Parathyroid adenoma (tissue), 2 donors: ENCODE results near the gene MAGI2.

Experiments used
- H2AFZ ChIP-seq: fragments of 300-600 bp; sonication (generic); one replicate; pipeline ENCODE4 v1.7.0; 2017; ENCODE audit warnings: antibody characterized with exemption, mild to moderate bottlenecking
- H3K27ac ChIP-seq: fragments of 300-600 bp; sonication (generic); one replicate; pipeline ENCODE4 v1.7.0; 2017
- H3K27me3 ChIP-seq: fragments of 300-600 bp; sonication (generic); one replicate; pipeline ENCODE4 v1.7.0; 2017; ENCODE audit warnings: low read length; ENCODE audit not compliant: control insufficient read depth, insufficient read depth
- H3K36me3 ChIP-seq: fragments of 300-600 bp; sonication (generic); one replicate; pipeline ENCODE4 v1.7.0; 2017; ENCODE audit warnings: low read length; ENCODE audit not compliant: control insufficient read depth, insufficient read depth
- H3K4me1 ChIP-seq: fragments of 300-600 bp; sonication (generic); one replicate; pipeline ENCODE4 v1.7.0; 2017; ENCODE audit warnings: control low read depth
- H3K4me2 ChIP-seq: fragments of 300-600 bp; sonication (generic); one replicate; pipeline ENCODE4 v1.7.0; 2017; ENCODE audit warnings: low read length
- H3K4me3 ChIP-seq: fragments of 300-600 bp; sonication (generic); one replicate; pipeline ENCODE4 v1.7.0; 2017; ENCODE audit warnings: low read depth, low read length
- H3K79me2 ChIP-seq: fragments of 300-600 bp; sonication (generic); one replicate; pipeline ENCODE4 v1.7.0; 2017; ENCODE audit warnings: control low read depth
- H3K9ac ChIP-seq: fragments of 300-600 bp; sonication (generic); one replicate; pipeline ENCODE4 v1.7.0; 2017; ENCODE audit warnings: mild to moderate bottlenecking
- H3K9me3 ChIP-seq: fragments of 300-600 bp; sonication (generic); one replicate; pipeline ENCODE4 v1.7.0; 2017; ENCODE audit warnings: low read length; ENCODE audit not compliant: control insufficient read depth
- TF ChIP-seq, protein P1 (sequence below): fragments of 300-600 bp; sonication (generic); IDR thresholded peaks from one replicate; pipeline ENCODE4 v1.7.0; 2017; ENCODE audit warnings: antibody characterized with exemption, mild to moderate bottlenecking
- donor health status: primary hyperparathyroidism.

Gene MAGI2

GRCh38 chr7:78184299-78184698 is 1269.2 kb downstream of the MAGI2 start:
- TF ChIP-seq, protein P1, sequence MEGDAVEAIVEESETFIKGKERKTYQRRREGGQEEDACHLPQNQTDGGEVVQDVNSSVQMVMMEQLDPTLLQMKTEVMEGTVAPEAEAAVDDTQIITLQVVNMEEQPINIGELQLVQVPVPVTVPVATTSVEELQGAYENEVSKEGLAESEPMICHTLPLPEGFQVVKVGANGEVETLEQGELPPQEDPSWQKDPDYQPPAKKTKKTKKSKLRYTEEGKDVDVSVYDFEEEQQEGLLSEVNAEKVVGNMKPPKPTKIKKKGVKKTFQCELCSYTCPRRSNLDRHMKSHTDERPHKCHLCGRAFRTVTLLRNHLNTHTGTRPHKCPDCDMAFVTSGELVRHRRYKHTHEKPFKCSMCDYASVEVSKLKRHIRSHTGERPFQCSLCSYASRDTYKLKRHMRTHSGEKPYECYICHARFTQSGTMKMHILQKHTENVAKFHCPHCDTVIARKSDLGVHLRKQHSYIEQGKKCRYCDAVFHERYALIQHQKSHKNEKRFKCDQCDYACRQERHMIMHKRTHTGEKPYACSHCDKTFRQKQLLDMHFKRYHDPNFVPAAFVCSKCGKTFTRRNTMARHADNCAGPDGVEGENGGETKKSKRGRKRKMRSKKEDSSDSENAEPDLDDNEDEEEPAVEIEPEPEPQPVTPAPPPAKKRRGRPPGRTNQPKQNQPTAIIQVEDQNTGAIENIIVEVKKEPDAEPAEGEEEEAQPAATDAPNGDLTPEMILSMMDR, result no peak
- Histone ChIP-seq H3K79me2 (no peaks in the 10 kb centered on the region), H3K9me3 (no peaks in the 10 kb centered on the region), H3K4me1 (no peaks in the 10 kb centered on the region), H3K9ac (no peak overlapping the region), H3K27ac (no peak overlapping the region), H3K4me3 (no peak overlapping the region), H3K4me2 (no peak overlapping the region), H2AFZ (no peak overlapping the region), H3K36me3 (no peaks in the 10 kb centered on the region), H3K27me3 (no peaks in the 10 kb centered on the region)

GRCh38 chr7:78179827-78180477 is 1273.5 kb downstream of the MAGI2 start:
- Histone ChIP-seq H3K36me3 (no peaks in the 10 kb centered on the region), H3K27me3 (no peaks in the 10 kb centered on the region), H2AFZ (no peak overlapping the region), H3K4me1 (no peaks in the 10 kb centered on the region), H3K79me2 (no peaks in the 10 kb centered on the region), H3K4me2 (no peak overlapping the region), H3K9ac (no peak overlapping the region), H3K4me3 (no peak overlapping the region), H3K27ac (no peak overlapping the region), H3K9me3 (no peaks in the 10 kb centered on the region)
- TF ChIP-seq, protein P1, result no peak

DNA sequence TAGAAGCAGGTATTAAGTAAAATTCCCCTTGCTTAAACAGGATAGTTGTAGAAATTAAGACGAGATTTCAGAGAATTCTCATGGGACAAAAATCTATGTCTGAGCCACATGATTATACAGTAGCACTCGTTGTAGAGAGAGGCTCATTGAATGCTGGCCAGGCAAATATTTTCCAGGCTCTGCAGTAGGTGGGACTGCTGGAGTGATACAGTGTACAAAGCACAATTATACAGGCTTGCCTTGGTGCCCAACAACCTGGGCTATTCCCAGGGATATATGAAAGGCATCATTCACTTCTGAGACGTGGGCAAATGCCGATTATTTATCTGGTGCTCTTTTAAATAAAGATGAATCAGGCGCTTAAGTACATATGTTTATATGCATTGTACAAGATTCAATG is 1274.3 kb downstream of the MAGI2 start:
- H3K9ac ChIP-seq, result no peak overlapping the region
- H3K9me3 ChIP-seq, result no peaks in the 10 kb centered on the region
- no peak overlapping the region for H3K4me2 ChIP-seq
- H3K27me3 ChIP-seq, result no peaks in the 10 kb centered on the region
- H3K4me1 ChIP-seq, result no peaks in the 10 kb centered on the region
- TF ChIP-seq, protein P1, result no peak
- no peak overlapping the region for H3K4me3 ChIP-seq
- H3K36me3 ChIP-seq, result no peaks in the 10 kb centered on the region
- H3K27ac ChIP-seq, result no peak overlapping the region
- H2AFZ ChIP-seq, result no peak overlapping the region
- no peaks in the 10 kb centered on the region for H3K79me2 ChIP-seq

DNA sequence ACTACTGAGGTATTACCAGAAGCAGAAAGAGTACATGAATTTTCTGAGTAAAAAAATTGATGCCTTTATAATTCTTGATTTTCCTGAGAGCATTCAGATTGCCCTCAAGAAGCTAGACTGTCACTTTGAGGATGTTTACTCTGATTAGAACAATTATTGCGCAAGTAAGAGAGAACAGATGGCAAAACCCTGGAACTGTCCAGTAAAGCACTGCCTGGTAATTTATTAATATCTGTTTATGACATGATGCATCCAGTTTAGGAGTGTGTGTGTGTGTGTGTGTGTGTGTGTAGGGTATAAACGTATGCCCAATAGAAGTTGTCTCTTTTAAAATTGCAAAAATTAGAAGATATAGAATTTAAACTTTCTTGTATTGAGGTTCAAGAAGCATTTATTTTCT is 1275.1 kb downstream of the MAGI2 start:
- Histone ChIP-seq H3K4me3 (no peak overlapping the region), H3K9me3 (no peaks in the 10 kb centered on the region), H2AFZ (no peak overlapping the region), H3K4me2 (no peak overlapping the region), H3K4me1 (no peaks in the 10 kb centered on the region), H3K9ac (no peak overlapping the region), H3K79me2 (no peaks in the 10 kb centered on the region), H3K27ac (no peak overlapping the region), H3K36me3 (no peaks in the 10 kb centered on the region), H3K27me3 (no peaks in the 10 kb centered on the region)
- TF ChIP-seq, protein P1, result no peak

- H3K9ac ChIP-seq, result no peak overlapping the region
- no peak overlapping the region for H3K4me2 ChIP-seq
- TF ChIP-seq, protein P1, result no peak
- H3K4me3 ChIP-seq, result no peak overlapping the region
- no peaks in the 10 kb centered on the region for H3K9me3 ChIP-seq
- no peak overlapping the region for H2AFZ ChIP-seq
- no peak overlapping the region for H3K27ac ChIP-seq
- H3K36me3 ChIP-seq, result no peaks in the 10 kb centered on the region
- no peaks in the 10 kb centered on the region for H3K4me1 ChIP-seq
- H3K79me2 ChIP-seq, result no peaks in the 10 kb centered on the region
- no peaks in the 10 kb centered on the region for H3K27me3 ChIP-seq
These were observed 1277.3 kb downstream of the MAGI2 start for GRCh38 chr7:78176171-78176570.
